Erythroblast (primary cell): Measurements from ENCODE around the gene EID2.

Source experiments
- DNase-seq, 2 experiments: peaks; one replicate each; lab custom pipeline; 2025; lab: John Stamatoyannopoulos, UW
- GATA1 ChIP-seq: IDR thresholded peaks from 2 replicates; pipeline ENCODE4 v1.6.1; 2011; ENCODE audit warnings: low read depth, mild to moderate bottlenecking, control low read depth, low read length, moderate library complexity
- POLR2A ChIP-seq: IDR thresholded peaks from 2 replicates; pipeline ENCODE4 v1.6.1; 2011; ENCODE audit warnings: mild to moderate bottlenecking, low read length

The EID2 gene

GRCh38 chr19:39550197-39550596 is 10.2 kb upstream of the EID2 start:
- TF ChIP-seq POLR2A (no peak), GATA1 (no peak)
- DNase-seq, result no peak

- TF ChIP-seq GATA1 (no peak), POLR2A (no peak)
- peak; percentile 7 to 22 for DNase-seq
These were observed 6.6 kb upstream of the EID2 start for GRCh38 chr19:39546599-39546998.

GRCh38 chr19:39544911-39545310 is 5.0 kb upstream of the EID2 start:
- TF ChIP-seq GATA1 (no peak), POLR2A (no peak)
- no peak for DNase-seq

GRCh38 chr19:39544226-39544903 is 4.4 kb upstream of the EID2 start:
- TF ChIP-seq POLR2A, result no peak
- no peak for TF ChIP-seq GATA1
- no peak for DNase-seq

- no peak for DNase-seq
- TF ChIP-seq GATA1 (no peak), POLR2A (no peak)
These were observed 3.5 kb upstream of the EID2 start for GRCh38 chr19:39543477-39543857.

GRCh38 chr19:39542206-39542605 is 2.2 kb upstream of the EID2 start:
- no peak for DNase-seq

GRCh38 chr19:39540333-39540673 is 342 bp upstream of the EID2 start:
- TF ChIP-seq POLR2A, result no peak
- DNase-seq, result no peak

More at GRCh38 chr19:39542206-39542605, 2.2 kb upstream of the EID2 start:
- TF ChIP-seq GATA1, result no peak
- TF ChIP-seq POLR2A, result no peak

- TF ChIP-seq GATA1 (no peak), POLR2A (no peak)
- DNase-seq, result no peak
These were observed 820 bp downstream of the EID2 start for GRCh38 chr19:39539165-39539517.

- DNase-seq, result no peak
These were observed 6.2 kb downstream of the EID2 start for GRCh38 chr19:39533791-39534190.

GRCh38 chr19:39533003-39533512 is 6.9 kb downstream of the EID2 start:
- TF ChIP-seq POLR2A (no peak), GATA1 (no peak)
- DNase-seq, result no peak

More at GRCh38 chr19:39533791-39534190, 6.2 kb downstream of the EID2 start:
- TF ChIP-seq GATA1 (no peak), POLR2A (no peak)

GRCh38 chr19:39532233-39533002 is 7.5 kb downstream of the EID2 start, which contains the start of gene EID2B:
TSS of gene EID2B (minus strand) at chr19:39532852. CDS start at chr19:39532802, 50 bp downstream.
- DNase-seq, result peak; percentile 96 to 99
- TF ChIP-seq POLR2A (peak; percentile 77), GATA1 (no peak)

- DNase-seq, result no peak
- TF ChIP-seq POLR2A (no peak), GATA1 (no peak)
These were observed 8.1 kb downstream of the EID2 start for GRCh38 chr19:39531834-39532232.

GRCh38 chr19:39525205-39525604 is 14.8 kb downstream of the EID2 start:
- no peak for DNase-seq
- TF ChIP-seq POLR2A (no peak), GATA1 (no peak)

GRCh38 chr19:39524495-39524894 is 15.5 kb downstream of the EID2 start:
- TF ChIP-seq GATA1, result no peak
- no peak for TF ChIP-seq POLR2A
- DNase-seq, result no peak
